NCI-H2081 (cell line): ENCODE data around the gene SHISA2.
A peak's percentile ranks its signal among the peaks of the same experiment; 100 is the strongest.

Experiments
- DNase-seq, 2 experiments: peaks; one replicate each; lab custom pipeline; 2025; lab: John Stamatoyannopoulos, UW

SHISA2 gene

DNA sequence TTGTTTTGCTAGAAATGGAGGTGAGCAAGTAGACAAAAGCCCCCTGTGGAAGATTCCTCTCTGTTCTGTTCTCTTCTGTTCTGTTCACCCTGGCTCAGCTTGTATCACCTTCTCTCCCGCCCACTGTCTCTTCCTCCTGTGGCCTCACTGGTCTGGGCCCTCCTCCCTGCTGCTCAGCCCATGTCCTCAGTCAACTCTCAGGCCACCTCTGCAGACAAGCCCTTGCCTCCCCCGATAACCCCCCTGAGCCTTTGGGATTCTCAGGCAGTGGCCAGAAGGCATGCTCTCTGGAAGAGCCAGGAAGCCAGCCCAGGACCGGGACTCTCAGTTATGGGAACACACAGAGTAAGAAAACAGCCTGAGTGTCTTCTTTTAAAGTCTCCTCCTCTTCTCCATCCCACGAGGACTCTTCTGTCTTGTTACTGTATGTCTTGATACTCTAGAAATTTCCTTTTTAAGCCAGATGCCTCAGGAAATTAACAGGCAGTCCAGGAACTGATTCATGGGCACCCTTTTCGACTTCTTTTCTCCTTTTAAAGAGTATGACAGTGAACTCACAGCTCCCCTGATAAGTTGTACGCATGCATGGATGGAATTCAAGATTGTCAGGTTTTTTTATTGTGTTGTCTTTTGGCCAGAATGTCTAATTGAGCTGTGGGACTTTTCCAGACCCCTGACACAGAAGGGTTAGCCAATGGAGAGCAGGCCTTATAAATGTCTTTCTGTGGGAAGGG is 33.7 kb downstream of the SHISA2 start:
- no peak for DNase-seq

DNA sequence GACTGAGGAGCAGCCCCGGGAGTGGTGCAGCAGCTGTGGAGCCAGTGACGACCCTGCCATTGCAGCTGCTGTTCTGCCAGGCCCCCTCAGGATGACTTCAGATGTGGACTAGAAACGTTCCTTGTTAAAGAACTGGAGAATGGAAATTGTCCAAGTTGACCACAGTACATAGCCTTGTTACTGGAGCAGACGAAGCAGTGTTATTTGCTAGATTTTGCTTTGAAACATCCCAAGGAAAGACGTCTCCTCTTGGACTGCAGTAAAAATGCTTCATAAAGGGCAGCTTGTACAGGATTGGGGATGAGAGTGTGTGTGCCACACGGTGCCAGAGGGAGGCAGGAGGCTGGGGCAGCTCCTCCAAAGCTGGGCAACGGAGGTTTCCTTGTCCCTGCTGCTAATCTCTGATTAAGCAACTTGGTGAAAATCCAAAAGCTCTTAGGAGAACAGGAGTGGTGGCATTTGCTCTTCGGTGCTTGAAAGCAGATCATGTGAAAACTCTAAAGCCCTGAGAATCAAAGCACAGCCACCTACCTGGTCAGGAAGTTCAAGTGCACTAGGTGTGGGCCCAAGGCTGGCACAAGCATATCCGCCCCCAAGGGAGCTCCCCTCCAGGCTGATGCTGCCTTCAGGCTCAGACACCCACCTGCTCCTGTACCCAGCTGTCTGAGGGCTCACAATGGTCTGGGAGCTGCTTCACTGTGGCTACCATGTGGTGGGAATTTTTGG is 34.5 kb downstream of the SHISA2 start:
- no peak for DNase-seq

DNA sequence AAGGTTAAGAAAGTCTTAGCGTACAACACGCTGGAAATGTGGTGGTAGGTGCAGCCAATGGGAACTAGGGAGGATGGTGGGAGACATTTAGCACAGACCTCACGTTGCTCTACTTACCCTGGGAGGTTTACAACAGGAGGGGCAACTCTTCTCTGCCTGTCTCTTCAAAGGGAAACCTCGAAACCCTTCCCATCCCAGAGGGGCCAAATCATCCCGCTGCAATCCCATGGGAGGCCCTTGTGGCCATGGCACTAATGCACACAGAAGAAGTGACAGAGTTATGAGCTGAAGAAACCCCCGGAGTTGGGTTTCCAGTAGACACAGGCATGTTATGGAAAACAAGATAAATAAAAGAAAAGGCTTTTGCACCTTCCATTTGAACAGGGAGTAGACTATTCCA is 35.6 kb downstream of the SHISA2 start:
- DNase-seq = no peak

DNA sequence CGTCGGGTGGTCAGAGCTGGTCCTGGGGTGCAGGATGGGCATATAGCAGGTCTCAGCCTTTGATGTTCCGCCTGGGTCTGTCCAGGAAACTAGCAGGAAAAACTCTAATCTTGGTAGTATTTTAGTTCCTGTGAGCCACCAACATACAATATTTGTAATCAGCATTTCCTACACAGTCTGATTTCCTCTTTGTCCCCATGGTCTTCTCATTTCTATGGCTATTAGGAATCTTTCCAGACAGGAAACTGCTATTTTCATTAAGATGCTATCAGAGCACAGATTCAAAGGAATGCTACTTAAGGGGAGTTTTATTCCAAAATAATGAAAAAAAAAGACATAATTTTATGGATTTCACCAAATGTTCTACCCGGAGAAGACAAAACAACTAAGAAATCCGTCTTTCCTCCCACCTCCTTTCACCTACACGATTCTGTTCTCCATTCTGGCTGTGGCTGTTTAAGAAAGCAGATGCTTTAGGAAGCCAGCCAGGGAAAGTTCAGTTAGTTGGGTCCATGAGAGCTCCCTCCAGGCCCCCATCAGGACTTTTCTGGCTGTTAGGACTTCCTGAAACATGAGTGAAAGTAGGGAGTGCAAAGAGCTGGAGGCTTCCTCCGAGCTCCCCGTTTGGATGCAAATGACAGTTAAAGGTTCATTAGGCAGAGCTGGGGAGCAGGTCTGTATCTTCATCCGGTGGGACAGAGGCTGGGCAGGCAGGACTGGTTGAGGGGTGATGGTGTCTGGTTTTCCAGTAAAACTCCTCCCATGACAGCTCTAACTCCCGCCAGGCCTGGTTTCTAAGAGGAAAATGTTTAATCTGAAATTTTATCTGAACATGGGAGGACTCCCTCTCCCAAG is 36.3 kb downstream of the SHISA2 start:
- no peak for DNase-seq

DNA sequence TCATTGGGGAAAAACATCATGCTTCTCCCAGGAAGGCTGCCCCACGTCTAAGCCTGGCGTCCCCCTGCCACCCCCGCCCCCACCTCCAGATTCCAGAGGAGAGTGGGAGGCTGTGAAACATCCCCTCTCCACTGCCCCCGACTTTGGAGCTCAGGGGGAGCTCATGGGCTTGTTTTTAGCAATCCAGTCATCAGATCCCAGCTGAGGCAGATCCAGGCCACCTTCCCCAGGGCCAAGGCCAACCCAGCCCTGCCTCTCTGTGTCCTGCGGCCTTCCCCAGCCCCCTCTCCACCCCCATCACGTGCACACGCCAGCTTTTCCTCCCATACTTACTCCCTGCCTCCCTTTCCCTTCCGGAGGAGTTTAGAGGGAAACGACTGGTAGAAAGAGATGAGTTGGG is 38.8 kb downstream of the SHISA2 start:
- DNase-seq = no peak

DNA sequence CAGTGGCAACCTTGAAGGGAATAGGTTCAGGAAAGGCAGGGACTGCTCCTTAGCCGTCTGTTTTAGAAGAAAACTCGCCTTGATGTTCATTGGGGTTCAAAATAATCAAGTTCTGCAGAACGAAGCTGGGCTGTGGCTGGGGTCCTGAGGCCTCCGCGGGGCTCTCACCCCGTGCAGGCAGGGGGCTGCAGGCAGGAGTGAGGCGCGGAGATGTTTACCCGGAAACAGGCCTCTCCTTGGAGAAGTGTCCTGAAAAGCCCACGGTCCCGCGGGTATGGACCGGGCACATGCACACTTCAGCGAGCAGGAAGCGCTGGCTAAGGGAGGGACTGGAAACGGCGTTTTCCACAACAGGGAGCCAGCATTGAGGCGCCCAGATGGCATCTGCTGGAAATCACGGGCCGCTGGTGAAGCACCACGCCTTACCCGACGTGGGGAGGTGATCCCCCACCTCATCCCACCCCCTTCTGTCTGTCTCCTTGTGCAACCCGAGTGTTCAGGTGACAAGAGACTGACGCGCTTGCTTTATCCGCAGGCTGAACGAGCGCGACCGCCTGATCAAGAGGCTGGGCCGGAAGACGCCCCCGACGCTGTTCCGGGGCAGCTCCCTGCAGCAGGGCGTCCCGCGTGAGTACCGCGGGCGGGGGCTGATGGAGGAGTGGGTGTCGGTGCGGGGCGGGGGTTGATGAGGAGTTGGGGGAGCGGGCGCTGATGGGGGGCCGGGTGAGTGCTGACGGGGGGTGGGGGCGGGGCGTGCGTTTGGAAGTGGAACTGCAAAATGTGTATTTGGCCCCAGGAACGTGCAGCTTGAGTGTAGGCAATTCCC is 39.6 kb downstream of the SHISA2 start:
- no peak for DNase-seq

DNA sequence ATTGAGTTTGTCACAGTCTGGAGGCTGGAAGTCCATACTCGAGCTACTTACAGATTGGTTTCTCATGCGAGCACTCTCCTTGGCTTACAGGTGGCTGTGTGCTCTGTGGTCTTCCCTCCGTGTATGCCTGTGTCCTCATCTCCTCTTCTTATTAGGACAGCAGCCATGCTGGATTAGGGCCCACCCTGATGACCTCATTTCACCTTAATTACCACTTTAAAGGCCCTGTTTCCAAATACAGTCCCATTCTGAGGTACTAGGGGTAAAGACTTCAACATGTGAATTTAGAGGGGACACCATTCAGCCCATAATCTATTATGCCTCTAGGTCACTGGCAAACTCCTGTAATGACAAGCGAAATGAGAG is 40.6 kb downstream of the SHISA2 start:
- DNase-seq = no peak

DNA sequence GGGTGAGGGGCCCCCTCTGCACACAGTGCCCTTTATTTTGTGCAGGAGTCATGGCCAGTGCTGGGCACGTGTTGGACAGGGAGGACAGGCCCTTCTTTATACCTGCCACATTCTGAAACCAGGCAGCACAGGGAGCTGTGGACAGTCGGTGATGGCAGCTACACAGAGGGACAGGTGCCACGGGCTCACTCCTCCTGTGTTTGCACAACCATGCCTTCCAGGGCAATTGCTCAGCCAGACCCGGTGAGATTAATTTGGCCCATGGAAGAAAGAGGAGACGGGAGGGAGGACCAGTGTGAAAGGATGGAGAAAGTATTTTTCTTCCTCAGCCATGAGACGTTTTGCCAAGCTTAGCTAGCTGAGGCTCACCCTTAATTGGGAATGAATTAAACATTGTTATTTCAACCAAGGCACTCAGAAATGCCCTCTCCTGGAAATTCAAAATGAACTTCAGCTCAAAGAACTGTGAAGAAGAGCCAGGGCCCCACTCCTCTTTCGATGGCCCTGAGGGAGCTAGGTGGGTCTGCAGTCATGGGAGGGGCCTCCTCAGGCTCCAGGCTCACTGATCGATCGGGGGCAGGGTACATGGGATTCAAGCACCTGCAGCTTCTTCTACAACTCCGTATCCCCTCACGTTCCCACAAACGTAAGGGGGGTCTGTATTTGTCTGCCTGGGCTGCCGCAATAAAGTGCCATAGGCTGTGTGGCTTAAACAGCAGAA is 41.2 kb downstream of the SHISA2 start:
- DNase-seq = peak in 1 of 2 experiments; percentile 15

DNA sequence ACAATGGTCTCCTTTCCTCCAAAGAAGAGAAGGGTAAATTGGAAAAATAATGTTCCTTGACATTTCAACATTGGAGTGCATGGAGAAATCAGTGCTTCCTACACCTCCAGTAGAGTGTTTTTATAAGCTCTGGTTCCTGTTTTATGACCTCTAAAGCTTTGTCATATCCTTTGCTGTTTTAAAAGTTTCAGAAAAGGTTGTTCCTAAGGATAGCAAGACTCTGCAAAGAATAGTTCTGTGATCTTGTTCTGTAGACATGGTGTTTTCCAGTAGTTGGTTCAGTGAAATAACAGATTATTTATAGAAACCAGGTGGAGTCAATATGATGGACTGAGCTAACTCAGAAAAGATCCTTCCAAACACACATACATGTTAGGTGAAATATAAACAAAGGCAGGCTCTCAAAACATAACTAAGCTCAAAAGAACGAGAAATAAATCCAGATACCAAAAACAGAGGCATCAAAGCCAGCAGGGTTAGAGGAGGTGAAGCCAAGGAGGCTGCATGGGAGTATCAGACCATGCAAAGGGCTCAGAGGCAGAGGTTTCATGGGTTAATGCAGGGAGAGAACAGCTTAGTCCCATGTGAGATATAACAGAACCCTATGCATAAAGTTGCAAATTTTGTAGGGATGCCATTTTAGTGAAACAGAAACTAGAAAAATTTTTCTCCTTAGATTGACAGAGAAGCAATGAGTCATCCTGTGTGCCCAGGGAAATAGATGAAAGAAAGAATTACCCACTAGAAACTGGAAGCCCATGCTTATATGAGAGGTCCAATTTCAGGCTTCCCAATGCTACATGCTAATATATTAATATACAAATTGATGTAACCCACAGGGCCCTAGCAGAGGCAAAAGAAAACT is 44.3 kb downstream of the SHISA2 start:
- no peak for DNase-seq
